Right kidney (tissue), 9 donors: ENCODE data around the gene EPB42.

Experiments used
- DNase-seq: peaks from one replicate; pipeline ENCODE4 v3.0.0-alpha.2; 2016
- long read RNA-seq, 8 donors: transcript quantifications; one replicate each; lab custom pipeline, GENCODE V29; 2026

Gene EPB42
- long read RNA-seq, donor 1, result 0 reads
- long read RNA-seq, donor 2, result 0 reads
- long read RNA-seq, donor 3, result 0 reads
- long read RNA-seq, donor 4, result 0 reads
- long read RNA-seq, donor 5, result 0 reads
- long read RNA-seq, donor 6, result 0 reads
- long read RNA-seq, donor 7, result 0 reads
- long read RNA-seq, donor 8, result 0 reads

- DNase-seq, result no peak
Observed at GRCh38 chr15:43220991-43221403, at the start of gene EPB42. EPB42 (minus strand) TSS chr15:43221018; CDS start chr15:43220825, 193 bp downstream.

DNA sequence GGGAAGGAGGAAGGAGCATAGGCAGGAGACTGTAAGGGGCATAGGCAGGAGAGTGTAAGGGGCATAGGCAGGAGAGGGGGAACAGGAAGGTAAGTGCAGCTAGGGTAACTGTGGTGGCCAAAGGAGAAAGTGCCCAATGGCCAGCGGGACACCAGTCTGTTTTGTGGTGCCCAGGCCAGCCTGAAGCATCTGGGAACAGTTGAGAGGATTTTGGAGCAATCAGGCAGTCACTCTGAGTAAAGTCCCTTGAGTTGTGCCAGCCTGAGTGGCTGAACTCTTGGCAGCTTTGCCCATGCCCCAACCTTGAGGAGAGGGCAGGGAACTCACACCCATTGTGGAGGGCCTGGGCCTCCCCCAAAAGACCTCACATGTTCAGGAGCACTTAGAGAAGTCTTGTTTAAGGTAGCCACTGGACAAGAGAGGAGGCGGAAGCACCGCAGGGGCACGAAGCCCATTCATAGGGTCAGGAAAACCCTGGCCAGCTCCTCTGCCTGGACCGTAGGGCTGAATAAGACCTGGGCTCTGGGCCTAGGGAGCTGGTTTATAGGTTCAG lies 49.4 kb upstream of the EPB42 start:
- no peak for DNase-seq

DNA sequence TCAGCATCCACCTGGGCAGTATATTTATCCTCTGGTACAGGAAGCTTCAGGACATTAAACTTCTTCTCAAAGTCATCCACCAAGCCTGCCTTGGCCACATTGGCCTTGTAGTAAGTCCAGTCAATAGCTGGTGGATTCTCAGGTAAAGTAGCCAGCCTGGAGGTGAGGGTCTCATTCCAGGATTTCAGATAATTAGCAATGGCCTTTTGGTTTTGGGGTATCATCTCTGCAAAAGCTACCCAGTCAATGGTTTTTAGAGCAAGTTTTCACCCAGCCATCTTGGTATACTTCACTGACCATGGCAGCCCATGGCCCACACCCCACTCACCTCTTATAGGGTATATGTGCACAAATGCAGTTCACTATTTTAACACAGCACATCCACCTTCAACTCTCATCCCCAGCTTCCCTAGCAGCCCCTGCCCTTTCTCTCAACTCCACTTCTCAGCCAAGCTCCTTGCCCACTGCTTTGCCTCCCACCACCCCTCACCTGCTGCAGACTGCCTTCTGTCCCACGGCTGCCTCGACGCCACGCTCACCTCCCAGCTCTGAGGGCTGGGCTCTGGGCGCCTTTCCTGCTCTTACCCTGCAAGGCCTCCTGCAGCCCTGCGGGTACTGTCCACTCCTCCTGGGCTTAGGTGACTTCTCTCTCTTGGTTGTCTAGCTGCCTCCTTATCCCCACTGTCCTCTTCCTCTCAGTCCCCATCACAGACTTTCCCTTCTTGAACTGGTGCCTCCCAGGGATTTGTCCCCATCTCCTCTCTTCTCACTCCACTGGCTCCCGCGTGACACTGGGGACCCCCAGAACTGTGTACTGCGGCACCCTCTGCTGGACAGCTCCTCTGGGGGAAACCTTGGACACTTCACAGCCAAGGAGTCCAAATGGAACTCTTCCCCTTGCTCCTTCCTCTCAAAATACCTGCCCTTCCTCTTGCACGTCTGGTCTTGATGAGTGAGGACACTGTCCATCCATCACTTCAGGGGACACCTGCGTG lies 47.6 kb upstream of the EPB42 start:
- DNase-seq, result no peak

DNA sequence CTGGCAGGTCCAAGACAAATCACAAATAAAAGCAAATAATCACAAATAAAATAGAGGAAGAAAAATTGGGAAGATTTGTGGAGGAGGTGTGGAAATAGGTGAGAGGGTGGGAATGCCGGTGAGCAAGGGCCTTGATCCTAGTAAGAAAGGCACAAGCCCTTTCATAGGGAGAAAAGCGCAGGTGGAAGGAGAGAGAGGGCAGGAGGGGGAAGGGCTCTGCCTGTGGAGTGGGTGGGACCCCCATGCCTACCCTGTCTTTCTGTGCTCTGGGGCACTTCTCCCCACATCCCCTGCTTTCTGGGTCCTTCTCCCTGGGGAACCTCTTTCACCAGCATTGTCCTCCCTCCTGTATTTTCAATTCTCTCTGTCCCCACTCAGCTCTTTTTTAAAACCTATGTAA lies 46.6 kb upstream of the EPB42 start:
- no peak for DNase-seq

GRCh38 chr15:43266834-43267233 lies 46.0 kb upstream of the EPB42 start, which contains the start of gene TGM5:
TGM5 (minus strand) TSS chr15:43266928; CDS start chr15:43266849, 79 bp downstream.
- DNase-seq, result no peak

DNA sequence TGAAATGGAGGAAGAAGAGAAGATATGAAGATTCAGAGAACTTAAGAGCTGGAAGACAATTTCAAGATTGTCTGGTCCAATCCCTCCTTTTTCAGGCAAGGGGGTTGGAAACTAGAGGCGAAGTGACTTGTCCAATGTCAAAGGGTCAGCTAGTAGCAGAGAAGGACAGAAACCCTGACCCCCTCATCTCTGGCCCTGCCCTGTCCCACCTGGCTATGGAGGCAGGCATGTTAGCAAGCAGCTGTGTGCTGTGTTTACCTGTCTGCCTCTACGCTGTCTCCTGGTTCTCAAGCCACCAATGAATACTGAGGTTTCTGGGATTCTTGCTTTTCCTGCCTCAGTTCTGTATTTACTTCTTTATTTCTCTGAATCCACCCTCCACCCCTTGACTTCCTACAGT lies 45.6 kb upstream of the EPB42 start:
- no peak for DNase-seq

DNA sequence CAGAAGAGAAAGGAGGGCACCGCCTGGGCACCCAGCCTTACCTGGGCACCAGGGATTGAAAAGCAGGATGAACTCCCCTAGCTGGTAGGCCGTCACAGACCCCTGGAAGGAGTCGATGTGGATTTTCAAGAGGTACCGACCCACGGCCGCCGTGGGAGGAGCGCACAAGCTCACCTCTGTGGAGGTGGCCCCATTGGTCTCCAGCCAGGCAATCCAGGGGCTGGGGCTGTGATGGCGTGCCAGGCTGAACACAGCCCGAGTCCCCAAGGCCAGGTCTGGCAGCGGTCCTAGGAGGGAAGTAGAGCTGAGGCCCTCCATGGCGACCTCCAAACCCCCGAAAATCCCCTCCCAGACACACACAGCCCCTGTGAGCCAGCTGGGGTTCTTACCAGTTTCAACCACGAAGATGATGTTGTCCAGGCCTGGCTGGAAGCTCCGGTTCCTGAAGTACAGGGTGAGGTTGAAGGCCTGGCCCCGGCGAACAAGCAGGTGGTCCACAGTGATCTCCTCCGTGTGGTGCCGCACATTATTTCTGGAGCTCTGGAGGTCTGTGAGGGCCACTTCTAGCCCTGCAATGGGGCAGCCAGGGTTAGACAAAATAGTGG lies 39.3 kb upstream of the EPB42 start:
- DNase-seq, result no peak

DNA sequence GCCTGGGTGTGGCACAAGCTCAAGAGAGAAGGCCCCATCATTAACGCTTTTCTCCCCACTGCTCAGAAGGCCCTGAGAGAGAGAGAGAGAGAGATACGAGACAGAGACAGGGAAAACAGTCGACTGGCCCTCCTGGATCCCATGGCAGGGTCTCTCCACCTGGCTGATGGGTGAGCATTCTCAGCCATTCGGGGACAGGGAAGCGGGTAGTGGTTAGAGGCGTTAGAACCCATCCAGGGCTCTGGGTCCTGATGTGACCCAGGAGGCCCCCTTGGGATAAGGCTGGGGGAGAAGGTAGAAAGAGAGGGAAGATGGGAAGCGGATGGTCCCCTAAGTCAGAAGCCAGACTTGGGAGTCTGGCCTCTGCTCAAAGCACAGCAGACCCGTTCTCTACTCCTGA lies 38.0 kb upstream of the EPB42 start:
- DNase-seq, result no peak

DNA sequence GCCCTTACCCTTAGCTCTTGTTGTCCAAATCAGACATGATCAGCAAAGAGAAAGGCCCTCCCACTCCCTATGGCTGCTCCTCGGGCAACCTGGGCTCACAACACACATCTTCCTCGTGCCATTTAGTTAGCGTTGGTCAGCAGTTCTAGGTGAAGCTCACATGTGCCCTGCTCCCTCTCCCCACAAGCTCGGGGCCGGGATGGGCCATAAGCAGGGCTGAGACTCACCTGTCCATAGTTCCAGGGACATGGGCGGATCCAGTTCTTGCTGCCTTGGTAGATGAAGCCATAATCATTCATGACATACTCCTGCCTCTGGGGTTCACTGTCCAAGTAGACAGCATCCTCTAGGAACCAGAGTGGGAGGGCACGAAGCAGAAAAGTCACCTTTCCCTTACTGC lies 35.5 kb upstream of the EPB42 start:
- no peak for DNase-seq

GRCh38 chr15:43255376-43255775 lies 34.6 kb upstream of the EPB42 start:
- no peak for DNase-seq

GRCh38 chr15:43253431-43254403 lies 32.9 kb upstream of the EPB42 start:
- DNase-seq, result no peak

DNA sequence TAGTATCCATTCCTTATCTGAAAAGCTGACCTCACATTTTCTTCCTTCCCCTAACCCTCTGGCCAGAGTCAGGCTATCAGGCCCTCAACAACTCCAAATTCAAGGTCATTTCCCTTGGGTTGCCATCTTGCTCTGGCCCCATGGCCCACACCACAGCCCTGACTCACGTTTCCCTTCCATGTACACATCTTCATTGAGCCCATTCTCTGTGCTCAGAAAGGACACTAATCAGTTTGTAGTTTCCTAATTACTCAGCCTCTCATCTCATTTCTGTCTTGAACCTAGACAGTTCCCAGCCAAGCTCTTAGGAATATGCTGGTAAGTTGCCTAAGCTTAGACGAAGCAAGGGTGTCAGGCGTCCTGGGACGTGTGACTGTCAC lies 31.0 kb upstream of the EPB42 start:
- no peak for DNase-seq

DNA sequence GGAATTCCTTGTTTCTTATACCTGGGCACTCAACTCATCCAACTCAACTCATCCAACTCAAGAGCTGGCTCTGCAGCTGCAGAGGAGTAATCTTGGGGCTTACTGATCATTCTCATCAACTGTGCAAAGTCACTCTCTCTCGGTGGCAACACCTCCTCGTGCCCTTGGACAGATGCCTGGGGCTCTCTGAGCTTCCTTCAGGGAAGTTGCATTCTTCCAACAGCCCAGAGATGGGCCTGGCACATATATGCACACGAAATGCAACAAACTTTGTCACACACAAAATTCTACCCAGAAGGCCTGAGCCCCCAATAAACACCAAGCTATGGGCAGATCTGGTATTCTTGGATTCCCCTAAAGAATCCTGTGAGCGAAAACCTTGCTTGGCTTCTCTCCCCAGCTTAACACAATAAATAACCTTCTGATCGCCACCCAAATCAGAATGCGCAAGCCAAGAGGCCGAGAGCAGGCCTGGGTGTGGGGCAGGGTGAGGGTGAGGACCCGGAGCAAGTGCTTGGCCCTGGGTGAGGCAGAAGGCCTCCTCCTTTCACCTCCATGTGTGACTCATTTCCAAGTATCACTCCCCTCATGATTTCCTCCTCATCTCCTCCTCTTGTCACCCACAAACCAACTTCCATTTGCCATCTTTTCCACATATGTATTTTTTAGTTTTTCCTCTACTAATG lies 30.5 kb upstream of the EPB42 start:
- DNase-seq, result no peak

DNA sequence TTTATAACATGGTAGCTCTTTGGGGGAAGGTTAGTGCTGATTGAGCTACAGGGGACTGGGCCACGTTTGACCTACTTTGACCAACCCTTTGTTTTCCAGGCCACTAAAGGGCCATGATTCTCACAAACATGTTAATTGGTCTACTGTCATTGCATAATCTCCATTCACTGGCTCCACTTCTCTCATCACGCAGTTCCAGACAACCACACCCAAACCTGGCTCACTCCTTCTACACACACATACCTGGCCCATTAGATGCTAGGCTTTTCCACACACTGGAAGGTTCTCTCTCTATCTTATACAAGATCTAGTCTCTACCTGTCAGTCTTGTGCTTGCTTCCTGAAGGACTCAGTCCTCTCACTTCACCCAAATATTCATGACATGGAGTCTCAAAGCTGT lies 30.0 kb upstream of the EPB42 start:
- DNase-seq, result no peak

GRCh38 chr15:43249699-43250203 lies 28.9 kb upstream of the EPB42 start:
- no peak for DNase-seq

DNA sequence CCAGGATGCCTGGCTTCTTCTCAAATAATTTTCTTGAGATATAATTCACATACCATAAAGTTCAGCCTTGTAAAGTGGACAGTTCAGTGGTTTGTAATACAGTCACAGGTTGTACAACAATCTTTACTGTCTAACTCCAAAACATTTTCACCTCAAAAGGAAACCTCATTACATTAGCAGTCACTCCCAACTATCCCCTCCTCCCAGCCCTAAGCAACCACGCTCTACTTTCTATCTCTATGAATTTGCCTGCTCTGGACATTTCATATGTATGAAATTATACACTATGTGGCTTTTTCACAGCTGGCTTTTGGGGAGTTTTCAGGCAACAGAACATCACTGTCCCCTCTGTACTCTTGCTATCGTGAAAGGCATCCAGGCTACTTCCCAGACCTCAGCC lies 28.4 kb upstream of the EPB42 start:
- no peak for DNase-seq

DNA sequence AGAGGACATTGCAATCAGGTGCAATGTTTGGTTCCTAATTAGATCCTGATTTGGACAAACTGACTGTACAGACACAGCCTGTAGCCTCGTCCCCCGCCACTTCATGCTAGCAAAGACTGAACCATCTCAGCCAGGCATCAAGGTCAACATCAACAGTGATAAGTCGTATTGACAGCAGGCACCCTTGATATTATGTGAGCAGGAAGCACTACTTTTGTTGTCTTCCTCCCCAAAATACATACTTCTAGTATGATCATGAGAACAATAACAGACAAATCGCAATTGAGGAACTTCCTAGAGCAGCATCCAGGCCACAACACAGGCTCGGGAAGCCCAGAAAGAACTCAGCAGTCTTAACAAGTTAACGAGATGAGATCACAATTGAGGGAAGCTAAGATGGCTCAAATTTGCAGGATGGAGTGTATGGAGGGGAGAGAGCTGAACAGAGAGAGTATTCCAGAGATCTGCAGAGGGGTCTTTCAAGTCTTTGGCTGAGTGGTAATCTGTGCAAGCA lies 25.5 kb upstream of the EPB42 start:
- no peak for DNase-seq

GRCh38 chr15:43244092-43244491 lies 23.3 kb upstream of the EPB42 start:
- no peak for DNase-seq

DNA sequence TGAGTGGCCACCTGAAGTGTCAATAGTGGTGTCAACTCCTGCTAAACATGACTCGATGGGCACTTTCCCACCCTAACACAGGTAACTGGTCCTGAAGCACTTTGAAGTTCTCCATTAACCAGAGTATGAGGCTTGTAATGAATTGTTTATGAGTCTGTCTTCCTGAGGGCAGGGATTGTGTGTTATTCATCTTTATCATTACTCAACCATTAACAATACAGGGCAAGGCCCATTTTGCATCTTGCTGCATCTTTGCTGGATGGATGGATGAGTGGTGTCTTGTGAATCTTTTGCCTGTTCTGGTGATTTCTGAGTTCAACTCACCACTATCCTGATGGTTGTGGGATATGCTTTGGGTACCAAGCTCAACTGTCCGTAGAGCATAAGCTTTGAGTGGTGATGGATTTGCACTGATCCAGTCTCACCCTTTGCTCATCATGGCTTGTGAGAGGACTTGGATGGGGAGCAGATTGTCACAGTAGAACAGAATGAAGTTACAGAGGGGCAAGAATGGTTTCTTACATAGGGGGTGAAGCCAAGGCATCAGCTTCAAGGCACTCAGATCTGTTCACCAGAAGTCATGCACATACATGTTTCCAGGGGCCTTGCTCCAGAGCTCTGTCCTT lies 22.3 kb upstream of the EPB42 start:
- no peak for DNase-seq

- DNase-seq, result no peak
Observed at GRCh38 chr15:43242616-43243015, 21.8 kb upstream of the EPB42 start.
